Kidney tubule cell (primary cell): Measurements from ENCODE around the gene RFFL.
"Not testable (repeated sequence)": the region's sequence is repeated elsewhere in the genome, so short reads cannot be mapped to it uniquely, and the experiment has no call there.

ENCODE experiments used
- DNase-seq: peaks from one replicate; pipeline ENCODE4 v3.0.0-alpha.2; 2018; ENCODE audit warnings: low spot score

Gene RFFL

GRCh38 chr17:35002876-35003551, 60.5 kb downstream of the RFFL start:
- peak; percentile 8 for DNase-seq

- DNase-seq, result no peak
These were observed 62.0 kb downstream of the RFFL start for GRCh38 chr17:35001549-35001948.

GRCh38 chr17:35000965-35001364, 62.5 kb downstream of the RFFL start:
- DNase-seq, result not testable (repeated sequence)

GRCh38 chr17:34999456-34999855, 64.1 kb downstream of the RFFL start:
- no peak for DNase-seq

GRCh38 chr17:34998205-34998604, 65.3 kb downstream of the RFFL start:
- DNase-seq, result peak; percentile 79

GRCh38 chr17:34997355-34997862, 66.1 kb downstream of the RFFL start:
- DNase-seq, result peak; percentile 21

- no peak for DNase-seq
These were observed 66.9 kb downstream of the RFFL start for GRCh38 chr17:34996422-34997285.

- DNase-seq, result no peak
These were observed 70.5 kb downstream of the RFFL start for GRCh38 chr17:34993031-34993430.

- no peak for DNase-seq
These were observed 71.9 kb downstream of the RFFL start for GRCh38 chr17:34991606-34992005.

GRCh38 chr17:34990921-34991365, 72.6 kb downstream of the RFFL start:
- DNase-seq, result no peak

GRCh38 chr17:34989473-34989872, 74.0 kb downstream of the RFFL start:
- DNase-seq, result no peak

- DNase-seq, result no peak
These were observed 74.9 kb downstream of the RFFL start for GRCh38 chr17:34988644-34989043.

GRCh38 chr17:34987232-34987631, 76.3 kb downstream of the RFFL start:
- no peak for DNase-seq

GRCh38 chr17:34981538-34982241, 81.8 kb downstream of the RFFL start:
- DNase-seq, result peak; percentile 21

- DNase-seq, result peak; percentile 82
These were observed 82.6 kb downstream of the RFFL start for GRCh38 chr17:34980681-34981537.

- peak; percentile 94 for DNase-seq
These were observed 83.2 kb downstream of the RFFL start, which contains the start of gene LIG3 for GRCh38 chr17:34980353-34980680. Gene LIG3 (plus strand): TSS chr17:34980512. CDS start chr17:34983006, 2,494 bp downstream.

- DNase-seq, result no peak
These were observed 83.7 kb downstream of the RFFL start for GRCh38 chr17:34979650-34980352.

GRCh38 chr17:34979153-34979552, 84.4 kb downstream of the RFFL start:
- DNase-seq, result no peak

GRCh38 chr17:34974794-34975785, 88.4 kb downstream of the RFFL start:
- peak; percentile 21 for DNase-seq

GRCh38 chr17:34974179-34974578, 89.3 kb downstream of the RFFL start:
- no peak for DNase-seq
